ENCODE results near the gene ZBTB20. TPM values are rescaled to one million over a fixed set of nuclear protein-coding genes. Genes with fewer than 3 reads are reported as not detected.

The ZBTB20 gene
- total and polyA plus RNA-seq, 2 of the 4 experiments (the other 2 are of a cell fraction) = 0.75 to 14.7 TPM

DNA sequence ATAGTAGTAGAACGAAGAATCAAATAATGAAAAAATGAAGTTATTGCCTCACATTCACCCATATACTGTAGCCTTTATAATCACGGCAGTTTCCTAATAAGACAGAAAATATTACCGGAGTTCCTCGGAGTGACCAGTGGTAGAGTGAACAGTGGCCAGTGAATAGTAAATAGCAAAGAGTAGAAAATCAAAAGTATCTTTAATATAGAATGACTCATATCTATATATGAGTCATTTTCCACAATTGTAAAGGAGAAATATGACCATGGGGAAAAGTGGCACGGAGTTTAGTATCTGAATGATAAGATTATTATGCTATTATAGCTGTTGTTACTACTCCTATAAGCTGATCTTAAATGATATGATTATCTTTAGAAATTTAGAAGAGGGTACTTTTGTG, 38.5 kb downstream of the ZBTB20 start:
- Histone ChIP-seq H3K56ac (ENCODE audit: extremely low read depth, insufficient read depth, low read length) (no peak overlapping the region), H2AK9ac (replicated peaks; ENCODE audit: low read depth, low read length, poor library complexity) (no peak overlapping the region), H2BK120ac (ENCODE audit: low read depth, low read length) (no peak overlapping the region), H2AFZ (replicated peaks; ENCODE audit: low read length, poor library complexity) (no peak overlapping the region), H2BK5ac (ENCODE audit: low read depth, low read length, poor library complexity, severe bottlenecking) (no peak overlapping the region), H3K36me3 (ENCODE audit: control insufficient read depth, insufficient read depth, low read length) (no peaks in the 10 kb centered on the region), H3K27ac (ENCODE audit: insufficient read depth, low read length) (no peak overlapping the region), H3K4me1 (ENCODE audit: control insufficient read depth, insufficient read depth, low read length) (peaks cover 1% of the 10 kb centered on the region; the same call in 1 of the 2 replicates), H3K9ac (ENCODE audit: low read depth, low read length) (no peak overlapping the region), H2AK5ac (ENCODE audit: low read depth, low read length) (no peak overlapping the region), H3K4ac (ENCODE audit: low read depth, low read length) (no peak overlapping the region), H3K9me1 (ENCODE audit: insufficient read depth, low read length) (no peaks in the 10 kb centered on the region), H3K23ac (ENCODE audit: low read depth, low read length) (no peak overlapping the region), H4K8ac (ENCODE audit: low read depth in 2 of 2, low read length in 2 of 2) (no peak overlapping the region), H3K4me2 (ENCODE audit: low read depth, low read length) (no peak overlapping the region), H3K4me3 (ENCODE audit: insufficient read depth, low read depth, low read length) (no peak overlapping the region), H4K5ac (ENCODE audit: low read depth, low read length) (no peak overlapping the region), H3K14ac (replicated peaks; ENCODE audit: low read depth, low read length) (no peak overlapping the region), H2BK20ac (ENCODE audit: low read depth, low read length) (no peak overlapping the region), H3K18ac (ENCODE audit: low read depth, low read length) (no peak overlapping the region), H2BK15ac (ENCODE audit: low read depth, low read length) (no peak overlapping the region), H3K9me3 (ENCODE audit: control insufficient read depth, insufficient read depth, low read length) (no peaks in the 10 kb centered on the region), H3K27me3 (ENCODE audit: control insufficient read depth, insufficient read depth, low read length) (no peaks in the 10 kb centered on the region), H3K79me1 (ENCODE audit: low read depth in 1 of 2, low read length in 2 of 2) (no peaks in the 10 kb centered on the region), H4K91ac (ENCODE audit: insufficient read depth, low read depth, low read length) (no peak overlapping the region), H4K20me1 (ENCODE audit: insufficient read depth, low read length) (no peaks in the 10 kb centered on the region)
- CTCF ChIA-PET = no interaction called here
- no CpG with 5 or more reads among the region's 5 CpGs for WGBS, 2 experiments (ENCODE audit: extremely low coverage in 2 of 2, insufficient read length in 1 of 2)
- dilution Hi-C loops (cut with HindIII; ENCODE audit: low sequenced_read_pairs, unreplicated experiment) (no loop called here), in situ Hi-C loops (cut with MboI; ENCODE audit: low sequenced_read_pairs) (no loop called here), intact Hi-C loops (cut with micrococcal nuclease) (no loop called here)
- TF ChIP-seq RFX5 (IDR thresholded peaks at IDR 0.05; ENCODE audit: low read depth, low read length) (no peak), FOS (IDR thresholded peaks at IDR 0.05; ENCODE audit: low read depth, low read length) (peak; percentile 31; the same call in 1 of the 2 replicates)
- no peak for ATAC-seq (ENCODE audit: low read depth)
- no peak for DNase-seq
- POLR2A ChIA-PET (ENCODE audit: unreplicated experiment) = no interaction called here
- BruUV-seq (replicated peaks) = no TSS peak

Data from IMR-90 (cell line).